ENCODE results near the gene TIMM17A. TPM values are rescaled to one million over a fixed set of nuclear protein-coding genes. Genes with fewer than 3 reads are reported as not detected.
"Not testable (repeated sequence)": the region's sequence is repeated elsewhere in the genome, so short reads cannot be mapped to it uniquely, and the experiment has no call there.

TIMM17A gene
- total RNA-seq, 2 experiments from 2014 or later, result 43.8 to 67.2 TPM

DNA sequence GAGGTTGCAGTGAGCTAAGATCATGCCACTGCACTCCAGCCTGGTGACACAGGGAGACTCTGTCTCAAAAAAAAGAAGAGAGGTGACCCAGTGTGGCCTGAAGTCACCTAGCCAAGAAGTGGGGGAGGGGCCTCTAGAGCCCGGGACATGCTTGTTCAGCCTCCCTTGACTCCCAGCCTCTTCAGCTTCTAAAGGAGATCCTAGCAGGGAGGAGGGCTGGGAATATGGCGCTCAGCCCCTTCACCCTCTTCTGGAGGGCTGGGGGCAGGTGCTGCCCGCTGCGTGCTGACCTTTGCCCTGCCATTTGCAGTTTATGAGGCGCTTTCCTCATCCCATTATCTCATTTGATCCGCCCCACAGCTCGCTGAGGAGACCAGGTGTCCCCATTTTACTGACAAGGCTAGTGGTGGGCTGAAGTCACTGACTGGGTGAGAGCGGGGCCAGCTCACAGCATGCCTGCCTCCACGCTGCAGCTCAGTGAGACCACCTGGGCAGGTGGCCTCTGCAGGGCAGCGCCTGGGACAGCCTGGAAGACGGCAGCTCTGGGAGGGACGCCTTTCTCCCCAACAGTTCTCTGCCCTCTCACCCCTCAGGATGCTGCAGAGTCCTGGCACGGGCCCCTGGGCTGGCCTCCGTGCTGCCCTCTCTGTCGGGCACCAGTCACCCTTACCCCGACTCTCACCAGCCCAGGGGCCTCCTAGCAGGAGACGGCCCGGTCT lies 62.6 kb downstream of the TIMM17A start:
- no TSS peak for BruUV-seq (replicated peaks)
- Histone ChIP-seq H3K36me3 (ENCODE audit: insufficient read depth, low read length) (no peaks in the 10 kb centered on the region), H3K27ac (ENCODE audit: low read depth, low read length, poor library complexity, severe bottlenecking) (no peak overlapping the region), H2AFZ (ENCODE audit: low read length) (no peak overlapping the region), H3K79me2 (ENCODE audit: insufficient read depth, low read depth, low read length) (no peaks in the 10 kb centered on the region), H3K9me3 (ENCODE audit: low read length) (no peaks in the 10 kb centered on the region), H3K4me3 (ENCODE audit: low read depth, low read length, poor library complexity, severe bottlenecking) (no peak overlapping the region), H4K20me1 (ENCODE audit: insufficient read depth, low read length) (no peaks in the 10 kb centered on the region), H3K9me2 (ENCODE audit: insufficient read depth, low read length) (no peaks in the 10 kb centered on the region), H3K4me1 (ENCODE audit: insufficient read depth, low read length, poor library complexity, severe bottlenecking) (no peaks in the 10 kb centered on the region), H3K4me2 (ENCODE audit: low read length) (no peak overlapping the region)
- CTCF ChIA-PET (ENCODE audit: unreplicated experiment), result no interaction called here
- intact Hi-C loops (cut with micrococcal nuclease; ENCODE audit: unreplicated experiment), result no loop called here
- TF ChIP-seq EZH2phosphoT487 (IDR thresholded peaks at IDR 0.05; ENCODE audit: borderline replicate concordance, low read depth, low read length), result no peak
- TF ChIP-seq, protein P1, sequence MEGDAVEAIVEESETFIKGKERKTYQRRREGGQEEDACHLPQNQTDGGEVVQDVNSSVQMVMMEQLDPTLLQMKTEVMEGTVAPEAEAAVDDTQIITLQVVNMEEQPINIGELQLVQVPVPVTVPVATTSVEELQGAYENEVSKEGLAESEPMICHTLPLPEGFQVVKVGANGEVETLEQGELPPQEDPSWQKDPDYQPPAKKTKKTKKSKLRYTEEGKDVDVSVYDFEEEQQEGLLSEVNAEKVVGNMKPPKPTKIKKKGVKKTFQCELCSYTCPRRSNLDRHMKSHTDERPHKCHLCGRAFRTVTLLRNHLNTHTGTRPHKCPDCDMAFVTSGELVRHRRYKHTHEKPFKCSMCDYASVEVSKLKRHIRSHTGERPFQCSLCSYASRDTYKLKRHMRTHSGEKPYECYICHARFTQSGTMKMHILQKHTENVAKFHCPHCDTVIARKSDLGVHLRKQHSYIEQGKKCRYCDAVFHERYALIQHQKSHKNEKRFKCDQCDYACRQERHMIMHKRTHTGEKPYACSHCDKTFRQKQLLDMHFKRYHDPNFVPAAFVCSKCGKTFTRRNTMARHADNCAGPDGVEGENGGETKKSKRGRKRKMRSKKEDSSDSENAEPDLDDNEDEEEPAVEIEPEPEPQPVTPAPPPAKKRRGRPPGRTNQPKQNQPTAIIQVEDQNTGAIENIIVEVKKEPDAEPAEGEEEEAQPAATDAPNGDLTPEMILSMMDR (conservative IDR thresholded peaks at IDR 0.05; ENCODE audit: low read length), result no peak
- DNase-seq (ENCODE audit: low spot score), result no peak
- POLR2A ChIA-PET, result no interaction called here

DNA sequence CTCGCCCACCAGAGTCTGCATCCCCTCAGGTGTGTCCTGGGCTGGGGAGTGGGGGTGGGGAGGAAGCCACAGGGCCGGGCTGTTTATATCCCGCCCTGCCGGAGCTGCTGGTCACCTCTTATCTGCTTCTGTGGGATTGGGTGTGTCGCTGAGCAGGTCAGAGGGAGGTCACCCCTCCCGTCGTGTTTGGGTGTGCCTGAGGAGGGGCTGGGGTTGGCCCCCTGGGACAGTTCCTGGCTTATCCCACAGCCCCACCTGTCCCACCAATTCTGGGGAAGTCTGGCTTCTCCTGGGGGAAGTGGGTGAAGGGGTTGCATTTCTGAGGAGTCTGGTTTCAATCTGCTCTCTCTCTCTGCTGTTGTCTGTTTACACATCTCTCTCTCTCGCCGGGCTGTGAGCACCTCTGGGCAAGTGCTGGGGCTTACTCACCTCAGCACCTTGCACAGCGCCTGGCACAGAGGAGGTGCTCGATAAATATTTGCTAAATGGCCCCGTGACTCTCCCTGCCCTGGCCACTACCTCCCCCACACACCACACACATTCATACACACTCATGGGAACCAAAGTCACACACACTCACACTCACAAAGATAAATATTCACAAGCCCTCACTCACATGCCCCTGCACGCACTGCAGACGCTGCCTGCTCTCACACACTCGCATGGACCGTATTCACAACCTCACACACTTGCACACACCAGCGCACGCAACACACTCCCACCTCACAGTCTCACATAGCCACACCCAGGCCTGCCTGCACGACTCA lies 63.3 kb downstream of the TIMM17A start:
- H3K36me3 ChIP-seq (ENCODE audit: insufficient read depth, low read length), result no peaks in the 10 kb centered on the region
- H3K9me3 ChIP-seq (ENCODE audit: low read length), result no peaks in the 10 kb centered on the region
- H3K4me2 ChIP-seq (ENCODE audit: low read length), result no peak overlapping the region
- H3K79me2 ChIP-seq (ENCODE audit: insufficient read depth, low read depth, low read length), result no peaks in the 10 kb centered on the region
- TF ChIP-seq EZH2phosphoT487 (IDR thresholded peaks at IDR 0.05; ENCODE audit: borderline replicate concordance, low read depth, low read length), result no peak
- TF ChIP-seq, protein P1 (conservative IDR thresholded peaks at IDR 0.05; ENCODE audit: low read length), result no peak
- H3K4me1 ChIP-seq (ENCODE audit: insufficient read depth, low read length, poor library complexity, severe bottlenecking), result no peaks in the 10 kb centered on the region
- no peak overlapping the region for H3K4me3 ChIP-seq (ENCODE audit: low read depth, low read length, poor library complexity, severe bottlenecking)
- ChIA-PET POLR2A (no interaction called here), CTCF (ENCODE audit: unreplicated experiment) (no interaction called here)
- intact Hi-C loops (cut with micrococcal nuclease; ENCODE audit: unreplicated experiment), result no loop called here
- H2AFZ ChIP-seq (ENCODE audit: low read length), result no peak overlapping the region
- DNase-seq (ENCODE audit: low spot score), result no peak
- H3K9me2 ChIP-seq (ENCODE audit: insufficient read depth, low read length), result no peaks in the 10 kb centered on the region
- BruUV-seq (replicated peaks), result no TSS peak
- no peak overlapping the region for H3K27ac ChIP-seq (ENCODE audit: low read depth, low read length, poor library complexity, severe bottlenecking)
- no peaks in the 10 kb centered on the region for H4K20me1 ChIP-seq (ENCODE audit: insufficient read depth, low read length)

DNA sequence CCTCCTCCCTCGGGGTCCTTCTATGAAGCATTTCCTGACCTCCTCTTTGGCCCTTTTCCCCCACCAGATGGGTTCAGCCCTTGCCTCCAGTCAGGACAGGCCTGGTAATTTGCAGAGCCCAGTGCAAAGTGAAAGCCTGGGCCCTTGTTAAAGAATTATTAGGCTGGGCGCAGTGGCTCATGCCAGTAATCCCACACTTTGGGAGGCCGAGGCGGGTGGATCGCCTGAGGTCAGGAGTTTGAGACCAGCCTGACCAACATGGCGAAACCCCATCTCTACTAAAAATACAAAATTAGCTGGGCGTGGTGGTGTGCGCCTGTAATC lies 63.9 kb downstream of the TIMM17A start:
- H3K27ac ChIP-seq (ENCODE audit: low read depth, low read length, poor library complexity, severe bottlenecking); intact Hi-C loops (cut with micrococcal nuclease; ENCODE audit: unreplicated experiment); BruUV-seq (replicated peaks); H3K4me1 ChIP-seq (ENCODE audit: insufficient read depth, low read length, poor library complexity, severe bottlenecking); POLR2A ChIA-PET; H3K4me3 ChIP-seq (ENCODE audit: low read depth, low read length, poor library complexity, severe bottlenecking); H3K9me2 ChIP-seq (ENCODE audit: insufficient read depth, low read length); H3K9me3 ChIP-seq (ENCODE audit: low read length); H2AFZ ChIP-seq (ENCODE audit: low read length); H3K36me3 ChIP-seq (ENCODE audit: insufficient read depth, low read length); H3K79me2 ChIP-seq (ENCODE audit: insufficient read depth, low read depth, low read length); H3K4me2 ChIP-seq (ENCODE audit: low read length); CTCF ChIA-PET (ENCODE audit: unreplicated experiment); H4K20me1 ChIP-seq (ENCODE audit: insufficient read depth, low read length); DNase-seq (ENCODE audit: low spot score): not testable (repeated sequence)

Small RNA genes lying within 50 kb of the gene (microRNA-seq; reads per million reads assigned to microRNA genes)
- not detected for gene MIR6740 (ENCODE audit: borderline replicate concordance)

Small RNA genes lying within 50 kb of the gene (small RNA-seq; reads per million reads assigned to genes)
- not detected for gene MIR6740
- not detected for gene RF00156

Other genes starting within 250 kb of the TIMM17A start
- gene IPO9, start 126.3 kb upstream of the TIMM17A start, total RNA-seq (2014; rRNA removed; shearing (Covaris generic)), result 47.2 and 53.3 TPM in 2 replicates
- gene IPO9, start 126.3 kb upstream of the TIMM17A start, total RNA-seq (2022), result 67.9 and 72.5 TPM in 2 replicates
- gene SHISA4, start 66.6 kb upstream of the TIMM17A start, total RNA-seq (2014; rRNA removed; shearing (Covaris generic)), result 0.46 TPM in 1 of 2 replicates, not detected in the other
- not detected in 2 replicates for gene SHISA4, start 66.6 kb upstream of the TIMM17A start, total RNA-seq (2022)
- not detected in 2 replicates for gene LMOD1, start 9.0 kb upstream of the TIMM17A start, total RNA-seq (2014; rRNA removed; shearing (Covaris generic))
- not detected in 2 replicates for gene LMOD1, start 9.0 kb upstream of the TIMM17A start, total RNA-seq (2022)
- gene RNPEP, start 27.1 kb downstream of the TIMM17A start, total RNA-seq (2014; rRNA removed; shearing (Covaris generic)), result 14.7 and 22.7 TPM in 2 replicates
- gene RNPEP, start 27.1 kb downstream of the TIMM17A start, total RNA-seq (2022), result 50.9 and 52.1 TPM in 2 replicates
- gene ELF3, start 55.1 kb downstream of the TIMM17A start, total RNA-seq (2014; rRNA removed; shearing (Covaris generic)), result 0.09 TPM in 1 of 2 replicates, not detected in the other
- 0.18 and 0.44 TPM in 2 replicates for gene ELF3, start 55.1 kb downstream of the TIMM17A start, total RNA-seq (2022)
- gene GPR37L1, start 167.4 kb downstream of the TIMM17A start, total RNA-seq (2014; rRNA removed; shearing (Covaris generic)), result 0.03 TPM in 1 of 2 replicates, not detected in the other
- not detected in 2 replicates for gene GPR37L1, start 167.4 kb downstream of the TIMM17A start, total RNA-seq (2022)
- gene ARL8A, start 189.2 kb downstream of the TIMM17A start, total RNA-seq (2014; rRNA removed; shearing (Covaris generic)), result 25.1 and 25.7 TPM in 2 replicates
- 44.6 and 46.1 TPM in 2 replicates for gene ARL8A, start 189.2 kb downstream of the TIMM17A start, total RNA-seq (2022)
- gene PTPN7, start 205.1 kb downstream of the TIMM17A start, total RNA-seq (2014; rRNA removed; shearing (Covaris generic)), result 54.2 and 67.5 TPM in 2 replicates
- 79.1 and 83.1 TPM in 2 replicates for gene PTPN7, start 205.1 kb downstream of the TIMM17A start, total RNA-seq (2022)
- not detected in 2 replicates for gene LGR6, start 238.3 kb downstream of the TIMM17A start, total RNA-seq (2014; rRNA removed; shearing (Covaris generic))
- not detected in 2 replicates for gene LGR6, start 238.3 kb downstream of the TIMM17A start, total RNA-seq (2022)

Data from OCI-LY7 (cell line).